ENCODE data around the gene FTO. TPM values are rescaled to one million over a fixed set of nuclear protein-coding genes. Genes with fewer than 3 reads are reported as not detected.

FTO gene
- polyA plus RNA-seq, 1 donor from 2014 or later: 80.1 TPM

DNA sequence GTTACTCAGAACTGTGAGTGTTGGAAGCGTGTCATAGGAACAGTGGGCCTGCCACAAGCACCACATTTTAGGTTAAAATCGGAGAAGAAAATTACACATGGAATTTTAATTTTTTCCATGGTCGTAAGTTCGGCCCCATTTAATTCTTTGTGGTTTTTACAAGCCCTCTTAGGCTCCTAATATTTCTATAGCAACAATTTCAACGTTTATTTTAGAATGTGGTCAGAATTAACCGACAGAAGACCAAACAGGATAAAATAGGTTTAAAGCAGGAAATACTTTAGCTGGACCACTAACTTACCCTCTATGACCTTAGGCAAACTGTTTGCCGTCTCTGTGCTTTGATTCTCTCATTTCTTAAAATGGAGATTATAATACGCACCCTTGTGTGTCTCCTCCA, 69.9 kb downstream of the FTO start:
- H3K4me2 ChIP-seq (ENCODE audit: low read length): no peak overlapping the region
- no peak overlapping the region for H2AFZ ChIP-seq (ENCODE audit: low read depth, low read length)
- H3K27ac ChIP-seq (ENCODE audit: low read length): no peak overlapping the region
- H3K36me3 ChIP-seq (ENCODE audit: insufficient read depth, low read length): no peaks in the 10 kb centered on the region
- no peaks in the 10 kb centered on the region for H4K20me1 ChIP-seq (ENCODE audit: insufficient read depth)
- H3K27me3 ChIP-seq (ENCODE audit: insufficient read depth, low read depth, low read length): no peaks in the 10 kb centered on the region
- H3F3A ChIP-seq (ENCODE audit: insufficient read depth, low read length, poor library complexity, severe bottlenecking): no peaks in the 10 kb centered on the region
- no peaks in the 10 kb centered on the region for H3K9me2 ChIP-seq (ENCODE audit: insufficient read depth, low read length)
- H3K79me2 ChIP-seq (replicated peaks; ENCODE audit: insufficient read depth, low read length): no peaks in the 10 kb centered on the region
- H3K9me3 ChIP-seq (ENCODE audit: low read length): no peaks in the 10 kb centered on the region
- H3K4me3 ChIP-seq (ENCODE audit: low read length): no peak overlapping the region
- TF ChIP-seq MXI1 (conservative IDR thresholded peaks at IDR 0.05; ENCODE audit: poor library complexity, severe bottlenecking): no peak
- TF ChIP-seq SMC3 (conservative IDR thresholded peaks at IDR 0.05; ENCODE audit: poor library complexity): no peak
- no peak for TF ChIP-seq TAF1 (IDR thresholded peaks at IDR 0.05; ENCODE audit: low read depth)
- TF ChIP-seq POLR2AphosphoS5 (IDR thresholded peaks at IDR 0.05): no peak
- TF ChIP-seq, protein P1, sequence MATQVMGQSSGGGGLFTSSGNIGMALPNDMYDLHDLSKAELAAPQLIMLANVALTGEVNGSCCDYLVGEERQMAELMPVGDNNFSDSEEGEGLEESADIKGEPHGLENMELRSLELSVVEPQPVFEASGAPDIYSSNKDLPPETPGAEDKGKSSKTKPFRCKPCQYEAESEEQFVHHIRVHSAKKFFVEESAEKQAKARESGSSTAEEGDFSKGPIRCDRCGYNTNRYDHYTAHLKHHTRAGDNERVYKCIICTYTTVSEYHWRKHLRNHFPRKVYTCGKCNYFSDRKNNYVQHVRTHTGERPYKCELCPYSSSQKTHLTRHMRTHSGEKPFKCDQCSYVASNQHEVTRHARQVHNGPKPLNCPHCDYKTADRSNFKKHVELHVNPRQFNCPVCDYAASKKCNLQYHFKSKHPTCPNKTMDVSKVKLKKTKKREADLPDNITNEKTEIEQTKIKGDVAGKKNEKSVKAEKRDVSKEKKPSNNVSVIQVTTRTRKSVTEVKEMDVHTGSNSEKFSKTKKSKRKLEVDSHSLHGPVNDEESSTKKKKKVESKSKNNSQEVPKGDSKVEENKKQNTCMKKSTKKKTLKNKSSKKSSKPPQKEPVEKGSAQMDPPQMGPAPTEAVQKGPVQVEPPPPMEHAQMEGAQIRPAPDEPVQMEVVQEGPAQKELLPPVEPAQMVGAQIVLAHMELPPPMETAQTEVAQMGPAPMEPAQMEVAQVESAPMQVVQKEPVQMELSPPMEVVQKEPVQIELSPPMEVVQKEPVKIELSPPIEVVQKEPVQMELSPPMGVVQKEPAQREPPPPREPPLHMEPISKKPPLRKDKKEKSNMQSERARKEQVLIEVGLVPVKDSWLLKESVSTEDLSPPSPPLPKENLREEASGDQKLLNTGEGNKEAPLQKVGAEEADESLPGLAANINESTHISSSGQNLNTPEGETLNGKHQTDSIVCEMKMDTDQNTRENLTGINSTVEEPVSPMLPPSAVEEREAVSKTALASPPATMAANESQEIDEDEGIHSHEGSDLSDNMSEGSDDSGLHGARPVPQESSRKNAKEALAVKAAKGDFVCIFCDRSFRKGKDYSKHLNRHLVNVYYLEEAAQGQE (IDR thresholded peaks at IDR 0.05; ENCODE audit: borderline replicate concordance): no peak
- TF ChIP-seq EZH2 (IDR thresholded peaks at IDR 0.05; ENCODE audit: borderline replicate concordance, insufficient read depth, low read length, poor library complexity, severe bottlenecking): no peak
- TF ChIP-seq, protein P2, sequence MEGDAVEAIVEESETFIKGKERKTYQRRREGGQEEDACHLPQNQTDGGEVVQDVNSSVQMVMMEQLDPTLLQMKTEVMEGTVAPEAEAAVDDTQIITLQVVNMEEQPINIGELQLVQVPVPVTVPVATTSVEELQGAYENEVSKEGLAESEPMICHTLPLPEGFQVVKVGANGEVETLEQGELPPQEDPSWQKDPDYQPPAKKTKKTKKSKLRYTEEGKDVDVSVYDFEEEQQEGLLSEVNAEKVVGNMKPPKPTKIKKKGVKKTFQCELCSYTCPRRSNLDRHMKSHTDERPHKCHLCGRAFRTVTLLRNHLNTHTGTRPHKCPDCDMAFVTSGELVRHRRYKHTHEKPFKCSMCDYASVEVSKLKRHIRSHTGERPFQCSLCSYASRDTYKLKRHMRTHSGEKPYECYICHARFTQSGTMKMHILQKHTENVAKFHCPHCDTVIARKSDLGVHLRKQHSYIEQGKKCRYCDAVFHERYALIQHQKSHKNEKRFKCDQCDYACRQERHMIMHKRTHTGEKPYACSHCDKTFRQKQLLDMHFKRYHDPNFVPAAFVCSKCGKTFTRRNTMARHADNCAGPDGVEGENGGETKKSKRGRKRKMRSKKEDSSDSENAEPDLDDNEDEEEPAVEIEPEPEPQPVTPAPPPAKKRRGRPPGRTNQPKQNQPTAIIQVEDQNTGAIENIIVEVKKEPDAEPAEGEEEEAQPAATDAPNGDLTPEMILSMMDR (IDR thresholded peaks at IDR 0.05; ENCODE audit: poor library complexity, severe bottlenecking): no peak
- no peak for TF ChIP-seq RAD21 (conservative IDR thresholded peaks at IDR 0.05)
- TF ChIP-seq EP300 (conservative IDR thresholded peaks at IDR 0.05; ENCODE audit: poor library complexity, severe bottlenecking): no peak
- H3K9ac ChIP-seq (ENCODE audit: low read length): no peak overlapping the region

DNA sequence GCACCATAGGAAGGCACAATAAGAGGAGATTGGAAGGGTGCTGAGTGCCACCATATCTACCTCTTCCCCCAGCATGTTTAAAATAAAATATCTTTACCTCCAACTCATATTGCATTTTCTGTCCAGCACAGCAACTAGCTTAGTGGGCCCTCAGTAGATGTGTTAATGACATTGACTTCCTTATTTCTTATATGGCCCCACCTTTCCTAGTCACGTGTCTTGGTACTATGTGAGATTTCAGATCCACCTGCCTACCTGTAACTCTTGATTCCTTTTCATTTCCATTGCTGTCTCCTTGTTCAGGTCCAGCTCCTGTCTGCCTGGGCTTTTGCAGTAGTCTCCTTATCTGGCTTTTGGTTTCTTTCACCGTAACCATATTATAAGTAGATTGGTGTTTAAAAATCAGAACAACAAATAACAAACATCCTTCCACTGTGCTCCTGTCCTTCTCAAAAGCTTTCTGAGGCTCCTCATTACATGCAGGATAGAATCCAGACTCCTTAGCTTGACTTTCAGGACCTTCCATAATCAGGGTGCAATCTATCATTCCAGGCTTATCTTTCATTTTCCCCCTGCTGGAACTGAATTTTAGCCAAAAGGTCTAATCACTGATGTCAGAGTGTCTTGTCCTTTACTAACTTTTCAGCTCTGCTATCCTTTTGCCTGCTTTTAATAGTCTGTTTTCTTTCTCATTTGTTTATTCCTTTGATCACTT, 71.3 kb downstream of the FTO start:
- Histone ChIP-seq H3F3A (ENCODE audit: insufficient read depth, low read length, poor library complexity, severe bottlenecking) (no peaks in the 10 kb centered on the region), H3K36me3 (ENCODE audit: insufficient read depth, low read length) (no peaks in the 10 kb centered on the region), H3K9ac (ENCODE audit: low read length) (no peak overlapping the region), H2AFZ (ENCODE audit: low read depth, low read length) (no peak overlapping the region), H3K4me2 (ENCODE audit: low read length) (no peak overlapping the region), H3K79me2 (replicated peaks; ENCODE audit: insufficient read depth, low read length) (no peaks in the 10 kb centered on the region), H4K20me1 (ENCODE audit: insufficient read depth) (no peaks in the 10 kb centered on the region), H3K27me3 (ENCODE audit: insufficient read depth, low read depth, low read length) (no peaks in the 10 kb centered on the region), H3K4me3 (ENCODE audit: low read length) (no peak overlapping the region), H3K9me3 (ENCODE audit: low read length) (no peaks in the 10 kb centered on the region), H3K27ac (ENCODE audit: low read length) (no peak overlapping the region), H3K9me2 (ENCODE audit: insufficient read depth, low read length) (no peaks in the 10 kb centered on the region)
- TF ChIP-seq RAD21 (conservative IDR thresholded peaks at IDR 0.05) (no peak), POLR2AphosphoS5 (IDR thresholded peaks at IDR 0.05) (no peak), EP300 (conservative IDR thresholded peaks at IDR 0.05; ENCODE audit: poor library complexity, severe bottlenecking) (no peak), EZH2 (IDR thresholded peaks at IDR 0.05; ENCODE audit: borderline replicate concordance, insufficient read depth, low read length, poor library complexity, severe bottlenecking) (no peak), MXI1 (conservative IDR thresholded peaks at IDR 0.05; ENCODE audit: poor library complexity, severe bottlenecking) (no peak), SMC3 (conservative IDR thresholded peaks at IDR 0.05; ENCODE audit: poor library complexity) (no peak), TAF1 (IDR thresholded peaks at IDR 0.05; ENCODE audit: low read depth) (no peak)
- TF ChIP-seq, protein P1 (IDR thresholded peaks at IDR 0.05; ENCODE audit: borderline replicate concordance): no peak
- TF ChIP-seq, protein P2 (IDR thresholded peaks at IDR 0.05; ENCODE audit: poor library complexity, severe bottlenecking): no peak

Data from neural cell (in vitro differentiated cells).